NCI-H1436 treated with DMSO at 0.1 percent for 48 hours (cell line): Measurements from ENCODE around the gene TMPRSS13.
A peak's percentile ranks its signal among the peaks of the same experiment; 100 is the strongest.
"Not testable (repeated sequence)": the region's sequence is repeated elsewhere in the genome, so short reads cannot be mapped to it uniquely, and the experiment has no call there.

Experiments used
- DNase-seq: peaks from one replicate; lab custom pipeline; 2025; lab: John Stamatoyannopoulos, UW

Gene TMPRSS13

GRCh38 chr11:117950993-117951961, 22.1 kb upstream of the TMPRSS13 start:
- no peak for DNase-seq

- DNase-seq, result no peak
Observed at GRCh38 chr11:117950301-117950700, 21.1 kb upstream of the TMPRSS13 start.

- no peak for DNase-seq
Observed at GRCh38 chr11:117949062-117949461, 19.9 kb upstream of the TMPRSS13 start.

GRCh38 chr11:117948466-117948865, 19.3 kb upstream of the TMPRSS13 start:
- DNase-seq, result not testable (repeated sequence)

- not testable (repeated sequence) for DNase-seq
Observed at GRCh38 chr11:117947751-117948150, 18.5 kb upstream of the TMPRSS13 start.

GRCh38 chr11:117946842-117947526, 17.8 kb upstream of the TMPRSS13 start:
- peak; percentile 60 for DNase-seq

- no peak for DNase-seq
Observed at GRCh38 chr11:117946156-117946841, 17.1 kb upstream of the TMPRSS13 start.

GRCh38 chr11:117945047-117945810, 16.0 kb upstream of the TMPRSS13 start:
- DNase-seq, result no peak

GRCh38 chr11:117944554-117944953, 15.4 kb upstream of the TMPRSS13 start:
- DNase-seq, result no peak

- DNase-seq, result no peak
Observed at GRCh38 chr11:117941976-117942654, 12.9 kb upstream of the TMPRSS13 start.

- DNase-seq, result no peak
Observed at GRCh38 chr11:117941163-117941707, 12.0 kb upstream of the TMPRSS13 start.

- no peak for DNase-seq
Observed at GRCh38 chr11:117940736-117941135, 11.5 kb upstream of the TMPRSS13 start.

GRCh38 chr11:117936973-117937372, 7.8 kb upstream of the TMPRSS13 start:
- DNase-seq, result no peak

GRCh38 chr11:117934526-117935307, 5.5 kb upstream of the TMPRSS13 start:
- DNase-seq, result no peak

GRCh38 chr11:117933930-117934329, 4.7 kb upstream of the TMPRSS13 start:
- DNase-seq, result no peak

- no peak for DNase-seq
Observed at GRCh38 chr11:117933475-117933874, 4.3 kb upstream of the TMPRSS13 start.

GRCh38 chr11:117932947-117933346, 3.7 kb upstream of the TMPRSS13 start:
- DNase-seq, result no peak

- no peak for DNase-seq
Observed at GRCh38 chr11:117932426-117932825, 3.2 kb upstream of the TMPRSS13 start.

- DNase-seq, result no peak
Observed at GRCh38 chr11:117931971-117932370, 2.8 kb upstream of the TMPRSS13 start.

- no peak for DNase-seq
Observed at GRCh38 chr11:117931331-117931950, 2.2 kb upstream of the TMPRSS13 start.
